Fibroblast of skin of scalp (primary cell): ENCODE data around the gene TMEM19. TPM values are rescaled to one million over a fixed set of nuclear protein-coding genes. Genes with fewer than 3 reads are reported as not detected.
A peak's percentile ranks its signal among the peaks of the same experiment; 100 is the strongest.

Experiments used
- DNase-seq: peaks from one replicate; pipeline ENCODE4 v3.0.0-alpha.2; 2013
- polyA plus RNA-seq, 2 experiments: library from polyadenylated mRNA; unstranded; fragments of 120-200 nt; gene quantifications; one replicate each; pipeline ENCODE4 v1.2.1, GENCODE V29; 2013; ENCODE audit not compliant: insufficient read length in 2 of 2

TMEM19 gene
- polyA plus RNA-seq (2013, experiment 1 of 2; ENCODE audit: insufficient read length), result 18.8 TPM
- 19.7 TPM for polyA plus RNA-seq (2013, experiment 2 of 2; ENCODE audit: insufficient read length)

DNA sequence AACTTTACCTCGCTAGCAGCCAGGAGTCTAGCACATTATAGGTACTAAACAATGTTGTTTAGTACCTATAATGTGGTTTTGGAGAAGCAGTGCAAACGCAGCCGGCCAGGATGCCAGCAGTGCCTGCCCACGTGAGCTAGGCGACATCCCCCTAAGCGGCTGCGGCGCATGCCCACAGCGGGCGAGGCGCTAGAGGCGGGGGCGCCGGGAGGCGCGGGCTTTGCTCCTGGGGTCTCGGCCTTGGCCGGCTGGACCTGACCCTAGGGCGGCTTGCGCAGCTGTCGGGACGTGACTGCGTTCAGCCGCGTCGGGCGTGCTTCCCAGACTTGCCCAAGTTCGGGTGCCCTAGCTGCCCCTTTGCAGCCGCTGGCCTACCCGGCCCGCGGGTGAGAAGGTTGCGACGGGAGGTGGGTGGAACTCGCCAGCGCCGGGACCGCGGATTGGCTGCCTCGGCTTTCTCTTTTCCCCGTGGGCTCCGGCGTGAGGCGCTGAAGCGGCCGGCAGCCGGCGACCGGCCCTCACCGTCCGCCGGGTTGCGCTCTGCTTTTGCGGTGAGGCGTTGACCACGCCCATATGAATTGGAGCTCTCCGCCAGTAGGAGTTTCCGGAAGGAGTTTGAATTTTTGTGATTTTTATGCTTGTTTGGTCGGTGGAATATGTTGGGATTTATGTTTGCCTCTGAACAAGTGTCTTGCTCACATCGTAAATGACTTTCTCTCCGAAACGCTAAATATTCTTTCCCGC is at the start of gene TMEM19:
TSS of gene TMEM19 (plus strand) at position 169 of the 744 bp plus-strand sequence. CDS start 599 bp downstream, outside the sequence.
- peak; percentile 90 for DNase-seq

DNA sequence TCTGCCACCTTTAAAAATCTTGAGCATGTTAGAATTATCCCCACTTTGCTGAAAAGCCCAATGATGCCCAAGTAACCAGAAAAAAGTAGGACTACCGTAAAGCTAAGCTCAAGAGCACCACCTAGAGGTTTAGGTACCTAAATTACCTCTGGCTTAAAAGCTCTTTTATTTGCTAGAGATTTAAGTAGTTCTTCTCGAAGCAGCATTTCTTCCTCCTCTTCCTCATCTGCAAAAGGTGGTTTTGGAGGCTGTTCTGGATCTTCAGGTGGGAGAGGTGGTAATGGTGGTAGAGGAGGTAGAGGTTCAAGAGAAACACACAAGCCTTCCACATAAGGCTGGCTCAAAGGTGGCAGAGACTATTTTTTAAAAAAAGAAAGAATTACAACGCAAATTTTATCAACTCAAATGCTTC is 49.2 kb upstream of the TMEM19 start:
- DNase-seq, result peak; percentile 63

DNA sequence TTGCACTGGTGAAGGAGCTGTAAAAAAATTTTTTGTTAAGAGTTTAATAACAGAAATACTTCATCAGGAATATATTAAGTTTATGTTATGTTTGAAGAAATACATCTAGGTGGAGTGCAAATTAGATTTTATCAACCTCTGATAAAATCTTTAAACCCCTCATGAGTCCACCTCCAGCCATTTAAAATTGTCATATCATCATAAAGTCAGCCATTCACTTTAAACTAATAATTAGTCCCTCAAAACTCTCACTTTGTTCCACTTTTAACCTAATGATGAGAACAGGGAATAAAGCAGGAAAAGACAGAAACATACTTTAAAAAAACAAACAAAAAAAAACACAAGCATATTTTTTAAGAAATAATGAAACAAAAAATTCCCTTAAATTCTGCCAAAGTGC is 47.4 kb upstream of the TMEM19 start:
- DNase-seq, result no peak

DNA sequence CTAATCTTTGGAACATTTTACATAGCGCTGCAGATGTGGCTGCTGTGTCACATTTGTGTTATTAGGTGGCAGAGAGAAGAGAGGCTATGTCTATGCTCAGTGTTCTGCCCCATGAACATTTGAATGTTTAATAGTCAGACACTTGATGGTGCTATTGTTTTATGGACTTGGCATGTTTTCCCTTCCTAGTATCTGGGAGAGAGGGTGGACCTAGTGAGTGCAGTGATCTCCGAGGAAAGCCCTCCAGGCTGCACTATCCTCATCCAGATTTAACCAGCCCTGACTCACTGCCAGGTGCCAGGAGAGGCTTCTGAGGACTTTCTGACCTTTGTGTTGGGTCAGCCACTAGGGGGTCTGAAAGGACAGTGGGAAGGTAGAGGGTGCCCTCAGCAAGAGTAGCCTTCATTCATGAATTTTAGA is 46.5 kb upstream of the TMEM19 start:
- peak; percentile 11 for DNase-seq

DNA sequence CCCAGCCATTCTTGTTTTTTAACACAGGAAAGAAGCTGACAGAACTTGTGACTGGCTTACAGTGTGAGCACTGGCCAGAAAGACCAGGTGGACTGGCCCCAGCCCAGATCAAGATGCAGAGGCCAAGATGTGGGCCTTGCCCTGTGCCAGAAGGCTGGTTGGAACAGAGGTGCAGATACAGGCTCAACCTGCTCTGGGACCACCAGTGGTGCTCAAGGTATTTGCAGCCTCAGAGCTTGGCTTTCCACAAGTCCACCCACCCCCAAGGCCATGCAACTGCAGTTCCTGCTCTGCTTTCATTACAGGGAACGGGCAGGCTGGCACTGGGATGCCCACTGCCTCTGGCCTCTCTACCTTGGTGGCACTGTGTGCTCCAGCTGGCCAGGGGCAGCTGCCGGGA is 45.6 kb upstream of the TMEM19 start:
- DNase-seq, result no peak

DNA sequence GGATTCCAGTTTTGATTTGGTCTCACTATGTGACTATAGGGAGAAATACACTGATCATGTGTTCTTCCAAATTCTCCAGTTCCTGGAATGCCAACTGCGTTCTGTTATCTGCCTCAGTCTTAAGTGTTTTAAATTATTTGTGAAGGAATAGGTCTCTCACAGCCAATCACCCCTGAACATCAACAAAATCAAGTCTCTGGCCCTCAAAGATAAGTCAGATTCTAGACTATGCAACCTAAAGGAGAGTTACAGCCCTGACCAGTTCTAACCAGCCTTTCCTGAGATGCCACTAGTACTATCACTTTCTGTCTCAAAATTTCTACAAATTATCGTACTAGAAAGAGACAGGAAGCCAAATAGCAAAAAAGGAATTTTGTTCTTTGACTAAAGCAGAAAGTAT is 44.5 kb upstream of the TMEM19 start:
- DNase-seq, result no peak

DNA sequence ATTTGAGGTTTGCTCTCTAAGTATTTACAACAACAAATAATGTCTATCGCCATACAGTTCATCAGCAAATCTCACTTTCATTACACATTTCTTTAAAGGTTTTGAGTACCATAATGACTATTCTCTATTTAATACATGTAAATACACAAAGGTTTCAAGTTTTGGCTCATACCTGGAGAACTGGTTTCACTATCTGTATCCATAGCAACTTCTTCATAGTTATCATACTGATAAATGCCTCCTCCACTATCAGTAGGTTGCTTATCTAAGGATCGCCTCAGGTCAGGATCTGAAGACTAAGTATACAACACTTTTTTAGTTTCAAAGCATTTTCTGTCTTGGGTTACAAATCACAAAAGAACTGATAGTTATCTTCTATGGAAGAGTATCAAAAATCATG is 43.6 kb upstream of the TMEM19 start:
- DNase-seq, result no peak

DNA sequence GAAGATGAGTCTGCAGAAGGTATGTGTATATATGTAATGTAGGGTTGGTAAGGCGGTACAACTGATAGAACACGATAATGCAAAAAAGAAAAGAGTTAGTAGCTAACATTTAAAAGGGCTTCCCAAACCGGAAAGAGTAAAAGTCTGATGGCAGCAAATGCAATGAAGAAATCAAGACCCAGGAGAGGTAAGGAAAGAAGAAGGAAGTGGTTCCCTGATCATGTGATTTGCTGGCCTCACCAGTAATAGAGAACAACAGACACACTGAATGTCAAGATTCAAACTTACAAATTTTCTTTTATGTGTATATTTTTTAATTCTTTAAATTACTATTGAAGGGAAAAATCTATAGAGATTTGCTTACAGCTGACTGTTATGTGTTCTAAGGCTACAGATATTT is 40.6 kb upstream of the TMEM19 start:
- DNase-seq, result no peak

DNA sequence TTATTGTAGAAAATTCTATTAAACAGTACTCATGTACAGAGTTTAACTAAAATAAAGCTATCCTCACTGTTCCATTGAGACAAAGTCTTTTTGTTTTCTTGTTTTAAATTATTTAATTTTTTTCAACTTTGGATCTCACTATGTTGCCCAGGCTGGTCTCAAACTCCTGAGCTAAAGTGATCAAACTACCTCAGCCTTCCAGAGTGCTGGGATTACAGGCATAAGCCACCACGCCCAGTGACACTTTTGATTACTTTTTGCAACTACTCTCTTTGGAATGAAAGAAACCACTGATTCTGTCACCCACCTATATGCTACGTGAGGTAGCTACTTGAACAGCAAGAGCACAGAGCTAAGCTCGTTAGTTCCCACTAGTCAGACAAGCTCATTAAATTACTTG is 39.4 kb upstream of the TMEM19 start:
- DNase-seq, result no peak

DNA sequence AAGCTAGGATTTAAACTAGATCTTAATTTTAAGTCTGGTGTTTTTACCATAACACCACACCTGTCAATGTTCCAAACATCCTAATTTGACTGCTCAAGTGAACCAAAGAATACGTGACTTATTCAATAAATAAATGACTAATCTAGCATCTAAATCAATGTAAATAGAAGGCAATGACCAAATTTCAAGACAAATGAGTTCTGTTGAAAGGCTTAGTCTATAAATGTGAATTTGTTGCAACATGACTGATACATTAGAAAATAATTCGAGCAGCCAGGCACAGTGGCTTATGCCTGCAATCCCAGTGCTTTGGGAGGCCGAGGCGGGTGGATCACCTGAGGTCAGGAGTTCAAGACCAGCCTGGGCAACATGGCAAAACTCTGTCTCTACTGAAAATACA is 37.3 kb upstream of the TMEM19 start:
- DNase-seq, result no peak

DNA sequence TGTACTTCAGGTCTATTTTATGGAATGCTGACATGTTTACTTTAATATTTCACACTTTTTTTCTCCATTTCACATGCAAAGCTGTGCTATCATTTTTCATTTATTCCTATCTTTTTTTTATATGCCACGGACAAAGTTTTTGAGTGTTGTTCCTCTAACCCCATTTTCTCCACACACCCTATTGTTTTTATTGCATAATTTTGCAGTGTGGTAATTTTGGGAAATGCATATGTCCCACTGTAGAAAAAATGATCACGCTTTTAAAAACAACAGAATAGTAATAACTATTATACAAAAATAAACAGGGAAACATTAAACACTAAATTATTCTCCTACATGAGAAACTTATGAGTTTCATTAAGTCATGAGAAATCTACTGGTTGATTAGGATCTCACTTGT is 36.5 kb upstream of the TMEM19 start:
- no peak for DNase-seq

DNA sequence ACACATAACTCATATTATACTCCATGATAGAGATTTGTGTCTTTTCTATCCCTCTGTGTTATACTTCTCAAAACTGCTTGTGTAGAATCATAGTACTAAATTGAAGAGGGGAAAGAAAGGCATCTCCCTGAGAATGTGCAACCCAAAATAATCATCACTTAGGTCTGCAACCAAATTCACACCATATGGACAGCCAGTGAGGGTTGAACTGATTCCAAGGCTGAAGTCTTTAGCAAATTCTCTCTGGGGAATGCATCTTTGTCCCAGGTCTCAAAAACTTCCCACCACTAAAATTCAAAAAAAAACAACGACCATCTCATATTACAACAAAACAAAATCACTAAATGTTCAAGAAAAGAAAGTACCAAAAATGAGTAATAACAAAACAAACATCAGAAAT is 33.2 kb upstream of the TMEM19 start:
- peak; percentile 46 for DNase-seq

DNA sequence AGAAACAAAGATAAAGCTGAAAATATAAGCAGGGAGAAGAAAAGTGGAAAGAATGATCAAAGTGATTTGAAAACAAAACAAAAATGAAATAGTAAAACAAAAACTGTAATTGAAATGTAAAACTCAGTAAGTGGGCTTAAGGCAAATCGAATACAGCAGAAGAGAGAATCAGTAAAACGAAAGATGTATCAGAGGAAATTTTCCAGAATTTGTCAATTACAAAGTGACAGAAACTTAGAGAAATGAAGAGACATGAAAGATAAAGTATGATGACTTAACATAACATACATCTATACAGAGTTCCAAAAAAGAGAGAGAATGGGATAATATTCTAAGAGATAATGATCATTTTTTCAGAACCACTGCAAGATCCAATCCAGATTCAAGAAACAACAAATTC is 32.7 kb upstream of the TMEM19 start:
- no peak for DNase-seq

DNA sequence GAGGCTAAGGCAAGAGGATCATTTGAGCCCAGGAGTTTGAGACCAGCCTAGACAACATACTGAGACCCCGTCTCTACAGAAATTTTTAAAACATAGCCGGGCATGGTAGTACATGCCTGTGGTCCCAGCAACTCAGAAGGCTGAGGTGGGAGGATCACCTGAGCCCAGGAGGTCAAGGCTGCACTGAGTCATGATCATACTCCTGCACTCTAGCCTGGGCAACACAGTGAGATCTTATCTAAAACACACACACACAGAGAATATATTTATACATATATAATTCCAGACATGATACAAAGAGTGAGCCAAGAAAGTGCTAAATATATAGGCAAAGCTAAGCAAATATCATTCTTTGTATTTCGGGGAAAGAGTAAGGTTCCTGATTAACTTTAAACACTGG is 31.7 kb upstream of the TMEM19 start:
- no peak for DNase-seq

DNA sequence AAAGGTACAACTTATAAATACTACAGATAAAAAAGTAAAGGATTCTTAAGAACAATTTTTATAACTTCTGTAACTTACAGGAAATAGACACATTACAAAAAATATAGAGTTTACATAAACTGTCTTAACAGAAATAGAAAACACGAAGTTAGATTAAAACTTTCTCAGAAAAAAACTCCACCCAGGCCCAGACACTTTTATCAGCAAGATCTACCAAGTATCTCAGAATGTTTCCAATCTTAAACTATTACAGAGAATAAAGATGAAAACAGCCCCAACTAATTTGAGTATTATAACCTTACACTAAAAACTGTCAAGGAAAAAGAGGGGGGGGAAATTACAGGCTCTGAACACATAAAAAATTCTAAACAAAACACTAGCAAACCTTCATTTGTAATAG is 30.4 kb upstream of the TMEM19 start:
- DNase-seq, result no peak

DNA sequence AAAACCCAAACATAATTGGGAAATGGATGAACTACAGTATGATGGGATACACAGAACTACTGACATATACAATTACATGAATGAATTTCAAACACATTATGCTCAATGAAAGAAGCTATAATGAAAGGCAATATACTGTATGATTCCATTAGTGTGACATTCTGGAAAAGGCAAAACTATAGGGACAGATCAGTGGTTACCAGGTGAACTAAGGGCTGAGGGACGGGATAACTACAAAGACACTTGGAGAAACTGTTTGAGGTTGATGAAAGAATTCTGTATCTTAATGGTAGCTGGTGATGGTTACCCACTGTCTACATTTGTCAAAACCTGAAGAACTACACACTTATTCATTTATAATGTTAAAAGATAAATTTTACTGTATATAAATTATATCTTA is 30.0 kb upstream of the TMEM19 start:
- DNase-seq, result no peak

DNA sequence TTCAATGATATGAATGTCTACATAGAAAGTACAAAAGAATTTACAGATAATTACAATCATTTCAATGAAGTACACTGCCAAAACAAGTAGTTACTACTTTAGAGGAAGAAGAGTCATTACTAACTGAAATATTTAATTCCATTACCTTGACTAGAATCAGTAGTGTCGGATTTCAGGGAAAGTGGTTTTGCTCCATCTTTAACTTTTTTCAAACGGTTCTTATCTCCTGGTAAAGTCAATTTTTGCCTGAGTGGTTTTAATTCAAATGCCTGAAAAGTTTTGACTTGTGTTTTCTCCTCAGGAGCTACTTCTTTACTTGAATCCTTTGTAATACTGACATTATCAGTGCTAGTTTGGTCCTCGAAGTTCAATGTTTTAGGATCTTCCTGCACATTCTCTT is 29.1 kb upstream of the TMEM19 start:
- no peak for DNase-seq

DNA sequence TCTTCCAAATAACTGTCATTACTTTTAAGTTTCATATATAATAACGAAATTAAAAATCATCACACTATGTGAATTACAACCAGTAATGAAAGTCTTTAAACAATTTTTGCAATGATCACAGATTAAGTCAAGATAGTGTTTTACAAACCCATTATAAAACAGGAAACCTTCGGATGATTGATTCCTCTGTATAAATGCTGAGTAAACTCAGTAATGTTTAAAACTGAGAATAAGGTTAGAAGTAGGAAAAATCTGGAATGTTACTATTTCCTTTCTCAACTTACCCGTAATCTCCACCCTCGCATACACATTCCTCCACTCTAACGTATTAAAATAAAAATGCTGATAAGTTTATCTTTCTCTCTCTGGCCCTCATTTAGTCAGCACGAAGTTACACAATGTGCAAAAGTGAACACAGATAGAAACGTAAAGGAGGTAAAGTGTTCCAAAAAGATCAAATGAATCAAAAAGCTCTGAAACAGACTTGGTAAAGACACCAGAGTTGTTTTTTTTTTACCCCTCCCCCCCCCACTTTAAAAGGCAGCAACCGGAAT is 23.8 kb upstream of the TMEM19 start:
- DNase-seq, result peak; percentile 33

DNA sequence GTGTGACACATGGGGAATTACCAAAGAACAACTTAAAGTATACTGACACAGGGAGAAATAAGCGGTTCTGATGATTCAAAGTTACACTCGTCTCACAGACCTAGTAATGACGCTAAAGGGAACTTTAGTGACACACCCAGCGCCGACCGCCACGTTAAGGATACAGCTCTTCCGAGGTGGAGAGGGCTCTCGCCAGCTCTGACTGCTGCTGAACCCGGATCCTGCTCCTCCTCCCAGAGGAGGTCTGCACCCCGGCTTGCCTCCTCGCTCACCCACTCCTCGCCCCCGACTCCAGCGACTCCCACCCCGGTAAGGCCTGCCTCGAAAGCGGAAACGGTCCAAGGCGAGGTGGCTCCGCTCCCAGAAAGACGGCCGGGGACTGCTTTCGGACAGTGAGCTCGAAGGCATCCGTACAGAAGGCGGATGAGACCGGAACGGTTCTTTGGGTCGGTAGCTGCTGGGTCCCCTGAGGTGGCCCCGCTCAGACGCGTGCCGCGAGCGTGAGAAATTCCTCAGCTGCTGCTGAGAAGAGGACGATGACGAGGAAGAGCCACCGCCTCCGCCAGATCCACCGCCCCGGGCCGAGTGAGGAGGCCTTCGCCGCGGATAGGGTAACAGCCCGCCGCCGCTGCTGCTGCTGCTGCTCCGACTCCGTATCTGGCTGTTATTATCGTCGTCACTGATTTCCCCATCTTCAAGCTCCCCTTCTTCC is 22.9 kb upstream of the TMEM19 start:
- DNase-seq, result peak; percentile 55

DNA sequence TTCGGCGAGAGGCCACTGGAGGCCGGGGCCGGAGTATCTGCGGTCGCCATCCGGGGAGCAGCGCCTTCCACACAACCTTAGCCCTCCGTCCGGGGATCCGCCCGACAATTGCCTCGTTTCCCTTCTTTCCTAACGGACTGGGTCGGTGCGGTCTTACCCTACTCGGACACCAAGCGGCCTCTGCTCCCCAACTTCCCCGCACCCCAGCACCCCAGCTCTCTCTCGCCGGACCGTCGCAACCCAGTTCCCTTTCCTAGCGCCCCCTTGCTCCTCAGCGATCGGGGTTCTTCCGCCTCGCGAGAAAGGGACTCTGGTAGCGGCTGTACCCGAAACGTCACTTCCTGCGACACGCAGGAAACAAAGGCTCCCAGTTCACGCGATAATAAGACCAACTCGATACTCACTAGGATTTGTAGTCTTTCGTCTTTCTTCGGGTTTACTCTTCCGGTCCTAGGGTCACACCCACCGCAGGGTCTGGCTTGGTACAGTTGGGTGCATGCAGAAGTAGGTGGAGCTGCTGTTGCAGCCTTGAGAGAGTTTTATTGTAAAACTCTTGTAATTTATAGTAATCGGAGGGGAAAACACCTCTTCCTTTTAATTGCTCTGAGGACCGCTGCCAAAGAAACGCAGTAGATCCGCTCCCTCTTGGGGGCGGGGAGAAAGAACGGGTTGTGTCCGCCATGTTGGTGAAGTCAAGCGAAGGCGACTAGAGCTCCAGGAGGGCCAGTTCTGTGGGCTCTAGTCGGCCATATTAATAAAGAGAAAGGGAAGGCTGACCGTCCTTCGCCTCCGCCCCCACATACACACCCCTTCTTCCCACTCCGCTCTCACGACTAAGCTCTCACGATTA is 22.1 kb upstream of the TMEM19 start, which contains the start of the genes THAP2 and ZFC3H1:
TSS of gene THAP2 (plus strand) at position 741 of the 850 bp plus-strand sequence. CDS start 209 bp downstream, outside the sequence.
TSS of gene ZFC3H1 (minus strand) at position 288 of the 850 bp plus-strand sequence. CDS start at position 50, 238 bp downstream.
- DNase-seq, result peak; percentile 100

DNA sequence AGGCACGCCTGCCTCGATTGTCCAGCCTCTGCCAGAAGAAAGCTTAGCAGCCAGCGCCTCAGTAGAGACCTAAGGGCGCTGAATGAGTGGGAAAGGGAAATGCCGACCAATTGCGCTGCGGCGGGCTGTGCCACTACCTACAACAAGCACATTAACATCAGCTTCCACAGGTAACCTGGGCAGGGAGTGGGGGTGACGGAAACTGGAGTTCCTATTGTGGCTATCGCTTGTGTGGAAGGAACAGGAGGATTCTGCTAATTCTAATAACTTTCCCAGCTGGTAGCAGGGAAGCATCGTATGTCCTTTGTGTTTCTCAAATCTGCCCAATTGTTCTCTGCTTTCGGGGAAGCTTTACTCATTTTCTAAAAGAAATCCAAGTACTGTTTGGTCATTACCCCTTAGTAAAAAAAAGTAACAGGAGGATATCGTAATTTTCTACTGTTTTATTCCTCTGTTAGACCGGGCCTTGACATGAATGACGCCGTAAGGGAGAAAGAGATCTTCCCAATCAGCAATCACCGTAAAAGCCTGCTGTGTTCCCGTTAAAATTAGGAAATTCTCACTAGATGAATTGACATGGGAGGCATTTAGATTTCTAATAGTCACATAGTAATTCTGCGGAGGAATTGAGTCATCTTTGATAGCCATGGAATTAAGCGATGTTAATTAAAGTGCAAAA is 21.3 kb upstream of the TMEM19 start:
- no peak for DNase-seq

DNA sequence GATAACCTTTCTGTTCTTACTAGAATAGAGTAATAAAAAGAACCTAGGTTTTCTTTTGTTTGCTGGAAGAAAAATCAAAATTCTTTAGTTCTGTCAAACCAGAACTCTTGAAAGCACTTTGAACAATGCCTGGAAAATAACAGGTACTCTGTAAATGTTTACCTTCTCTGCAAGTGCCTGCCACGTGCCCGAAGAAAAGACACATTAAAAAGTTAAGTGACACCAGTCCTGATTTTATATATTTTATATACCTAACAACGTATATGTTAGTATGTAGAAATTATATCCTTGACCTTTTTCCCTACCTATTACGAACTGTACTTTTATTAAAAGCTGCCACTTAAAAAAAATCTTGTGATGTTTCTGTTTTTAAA is 20.8 kb upstream of the TMEM19 start:
- DNase-seq, result no peak
